ENCODE measurements around the gene PDE3B.
"Not testable (repeated sequence)": the region's sequence is repeated elsewhere in the genome, so short reads cannot be mapped to it uniquely, and the experiment has no call there.

DNA sequence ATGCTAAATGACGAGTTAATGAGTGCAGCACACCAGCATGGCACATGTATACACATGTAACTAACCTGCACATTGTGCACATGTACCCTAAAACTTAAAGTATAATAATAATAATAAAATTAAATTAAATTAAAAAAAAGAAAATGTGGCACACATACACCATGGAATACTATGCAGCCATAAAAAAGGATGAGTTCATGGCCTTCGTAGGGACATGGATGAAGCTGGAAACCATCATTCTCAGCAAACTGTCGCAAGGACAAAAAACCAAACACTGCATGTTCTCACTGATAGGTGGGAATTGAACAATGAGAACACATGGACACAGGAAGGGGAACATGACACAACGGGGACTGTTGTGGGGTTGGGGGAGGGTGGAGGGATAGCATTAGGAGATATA, 23.7 kb downstream of the PDE3B start:
- not testable (repeated sequence) for TF ChIP-seq ZFP3 (CRISPR knock-in tag; IDR thresholded peaks at IDR 0.05); TOX (CRISPR knock-in tag; IDR thresholded peaks at IDR 0.05; ENCODE audit: borderline replicate concordance); OSR1 (CRISPR knock-in tag; IDR thresholded peaks at IDR 0.05); GLIS3 (CRISPR knock-in tag; IDR thresholded peaks at IDR 0.05); ZFP30 (CRISPR knock-in tag; IDR thresholded peaks at IDR 0.05); ZNF565 (CRISPR knock-in tag; conservative IDR thresholded peaks at IDR 0.05; ENCODE audit: low read depth)
- TF ChIP-seq, protein P1, sequence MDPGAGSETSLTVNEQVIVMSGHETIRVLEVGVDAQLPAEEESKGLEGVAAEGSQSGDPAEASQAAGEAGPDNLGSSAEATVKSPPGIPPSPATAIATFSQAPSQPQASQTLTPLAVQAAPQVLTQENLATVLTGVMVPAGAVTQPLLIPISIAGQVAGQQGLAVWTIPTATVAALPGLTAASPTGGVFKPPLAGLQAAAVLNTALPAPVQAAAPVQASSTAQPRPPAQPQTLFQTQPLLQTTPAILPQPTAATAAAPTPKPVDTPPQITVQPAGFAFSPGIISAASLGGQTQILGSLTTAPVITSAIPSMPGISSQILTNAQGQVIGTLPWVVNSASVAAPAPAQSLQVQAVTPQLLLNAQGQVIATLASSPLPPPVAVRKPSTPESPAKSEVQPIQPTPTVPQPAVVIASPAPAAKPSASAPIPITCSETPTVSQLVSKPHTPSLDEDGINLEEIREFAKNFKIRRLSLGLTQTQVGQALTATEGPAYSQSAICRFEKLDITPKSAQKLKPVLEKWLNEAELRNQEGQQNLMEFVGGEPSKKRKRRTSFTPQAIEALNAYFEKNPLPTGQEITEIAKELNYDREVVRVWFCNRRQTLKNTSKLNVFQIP (CRISPR knock-in tag; IDR thresholded peaks at IDR 0.05; ENCODE audit: borderline replicate concordance, low read depth) = not testable (repeated sequence)
- TF ChIP-seq, protein P2, sequence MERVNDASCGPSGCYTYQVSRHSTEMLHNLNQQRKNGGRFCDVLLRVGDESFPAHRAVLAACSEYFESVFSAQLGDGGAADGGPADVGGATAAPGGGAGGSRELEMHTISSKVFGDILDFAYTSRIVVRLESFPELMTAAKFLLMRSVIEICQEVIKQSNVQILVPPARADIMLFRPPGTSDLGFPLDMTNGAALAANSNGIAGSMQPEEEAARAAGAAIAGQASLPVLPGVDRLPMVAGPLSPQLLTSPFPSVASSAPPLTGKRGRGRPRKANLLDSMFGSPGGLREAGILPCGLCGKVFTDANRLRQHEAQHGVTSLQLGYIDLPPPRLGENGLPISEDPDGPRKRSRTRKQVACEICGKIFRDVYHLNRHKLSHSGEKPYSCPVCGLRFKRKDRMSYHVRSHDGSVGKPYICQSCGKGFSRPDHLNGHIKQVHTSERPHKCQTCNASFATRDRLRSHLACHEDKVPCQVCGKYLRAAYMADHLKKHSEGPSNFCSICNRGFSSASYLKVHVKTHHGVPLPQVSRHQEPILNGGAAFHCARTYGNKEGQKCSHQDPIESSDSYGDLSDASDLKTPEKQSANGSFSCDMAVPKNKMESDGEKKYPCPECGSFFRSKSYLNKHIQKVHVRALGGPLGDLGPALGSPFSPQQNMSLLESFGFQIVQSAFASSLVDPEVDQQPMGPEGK (CRISPR knock-in tag; IDR thresholded peaks at IDR 0.05; ENCODE audit: borderline replicate concordance) = not testable (repeated sequence)
- TF ChIP-seq, protein P3, sequence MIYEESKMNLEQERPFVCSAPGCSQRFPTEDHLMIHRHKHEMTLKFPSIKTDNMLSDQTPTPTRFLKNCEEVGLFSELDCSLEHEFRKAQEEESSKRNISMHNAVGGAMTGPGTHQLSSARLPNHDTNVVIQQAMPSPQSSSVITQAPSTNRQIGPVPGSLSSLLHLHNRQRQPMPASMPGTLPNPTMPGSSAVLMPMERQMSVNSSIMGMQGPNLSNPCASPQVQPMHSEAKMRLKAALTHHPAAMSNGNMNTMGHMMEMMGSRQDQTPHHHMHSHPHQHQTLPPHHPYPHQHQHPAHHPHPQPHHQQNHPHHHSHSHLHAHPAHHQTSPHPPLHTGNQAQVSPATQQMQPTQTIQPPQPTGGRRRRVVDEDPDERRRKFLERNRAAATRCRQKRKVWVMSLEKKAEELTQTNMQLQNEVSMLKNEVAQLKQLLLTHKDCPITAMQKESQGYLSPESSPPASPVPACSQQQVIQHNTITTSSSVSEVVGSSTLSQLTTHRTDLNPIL (CRISPR knock-in tag; IDR thresholded peaks at IDR 0.05; ENCODE audit: low read depth) = not testable (repeated sequence)

Data from SK-N-SH treated with all-trans-retinoic acid at 6 μM for 48 hours (cell line).